NB4 (cell line): ENCODE data around the gene KLK14.
A peak's percentile ranks its signal among the peaks of the same experiment; 100 is the strongest.

Experiments used
- DNase-seq: peaks from one replicate; pipeline ENCODE4 v3.0.0; 2010; ENCODE audit warnings: low read depth
- H3K4me3 ChIP-seq: one replicate; pipeline ENCODE4 v1.5.1; 2011; ENCODE audit warnings: mild to moderate bottlenecking, low read depth, low read length, moderate library complexity
- MYC ChIP-seq: IDR thresholded peaks from 2 replicates; pipeline ENCODE4 v1.6.1; 2011; ENCODE audit warnings: low read depth, low read length
- POLR2A ChIP-seq: IDR thresholded peaks from 2 replicates; pipeline ENCODE4 v1.6.1; 2011; ENCODE audit warnings: mild to moderate bottlenecking; ENCODE audit not compliant: insufficient read length; ENCODE audit errors: extremely low read depth
- TF ChIP-seq, protein P1 (sequence below): IDR thresholded peaks from 2 replicates; pipeline ENCODE4 v1.6.1; 2011; ENCODE audit warnings: low read depth, low read length
- TF ChIP-seq, protein P2 (sequence below): IDR thresholded peaks from one replicate; pipeline ENCODE4 v1.5.1; 2012; ENCODE audit warnings: low read depth, low read length

KLK14 gene

DNA sequence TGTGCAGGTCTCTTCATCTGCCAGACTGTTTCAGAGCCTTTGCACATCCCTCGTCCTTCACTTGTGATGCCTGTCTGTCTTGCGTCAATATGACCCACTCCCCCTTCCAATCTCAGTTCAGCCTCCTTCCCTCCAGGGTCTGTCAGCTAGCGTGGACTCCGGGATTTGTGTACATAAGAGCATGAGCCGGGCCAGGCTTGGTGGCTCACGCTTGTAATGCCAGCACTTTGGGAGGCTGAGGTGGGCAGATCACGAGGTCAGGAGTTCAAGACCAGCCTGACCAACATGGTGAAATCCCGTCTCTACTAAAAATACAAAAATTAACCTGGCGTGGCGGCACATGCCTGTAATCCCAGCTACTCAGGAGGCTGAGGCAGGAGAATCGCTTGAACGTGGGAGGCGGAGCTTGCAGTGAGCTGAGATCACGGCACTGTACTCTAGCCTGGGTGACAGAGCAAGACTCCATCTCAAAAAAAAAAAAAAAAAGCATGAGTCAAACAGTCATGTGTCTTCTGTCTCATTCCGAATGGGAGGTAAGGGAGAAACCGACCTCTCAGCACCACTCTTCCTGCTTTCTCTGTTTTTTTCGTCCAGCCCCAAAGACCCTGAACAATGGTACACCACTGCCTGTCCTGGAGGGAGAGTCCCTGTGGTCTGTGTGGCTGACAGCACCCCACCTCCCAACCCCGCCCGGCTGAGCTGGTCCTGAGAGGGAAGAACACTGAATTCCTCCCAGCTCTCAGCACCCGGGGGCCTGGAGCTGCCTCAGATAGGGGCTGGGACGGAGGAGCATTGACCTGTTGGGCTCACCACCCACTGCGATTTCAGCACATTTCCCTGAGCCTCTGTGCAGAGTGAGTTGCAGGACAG lies 39.7 kb upstream of the KLK14 start:
- TF ChIP-seq, protein P1, sequence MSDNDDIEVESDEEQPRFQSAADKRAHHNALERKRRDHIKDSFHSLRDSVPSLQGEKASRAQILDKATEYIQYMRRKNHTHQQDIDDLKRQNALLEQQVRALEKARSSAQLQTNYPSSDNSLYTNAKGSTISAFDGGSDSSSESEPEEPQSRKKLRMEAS, result no peak
- TF ChIP-seq POLR2A (no peak), MYC (no peak)
- TF ChIP-seq, protein P2, sequence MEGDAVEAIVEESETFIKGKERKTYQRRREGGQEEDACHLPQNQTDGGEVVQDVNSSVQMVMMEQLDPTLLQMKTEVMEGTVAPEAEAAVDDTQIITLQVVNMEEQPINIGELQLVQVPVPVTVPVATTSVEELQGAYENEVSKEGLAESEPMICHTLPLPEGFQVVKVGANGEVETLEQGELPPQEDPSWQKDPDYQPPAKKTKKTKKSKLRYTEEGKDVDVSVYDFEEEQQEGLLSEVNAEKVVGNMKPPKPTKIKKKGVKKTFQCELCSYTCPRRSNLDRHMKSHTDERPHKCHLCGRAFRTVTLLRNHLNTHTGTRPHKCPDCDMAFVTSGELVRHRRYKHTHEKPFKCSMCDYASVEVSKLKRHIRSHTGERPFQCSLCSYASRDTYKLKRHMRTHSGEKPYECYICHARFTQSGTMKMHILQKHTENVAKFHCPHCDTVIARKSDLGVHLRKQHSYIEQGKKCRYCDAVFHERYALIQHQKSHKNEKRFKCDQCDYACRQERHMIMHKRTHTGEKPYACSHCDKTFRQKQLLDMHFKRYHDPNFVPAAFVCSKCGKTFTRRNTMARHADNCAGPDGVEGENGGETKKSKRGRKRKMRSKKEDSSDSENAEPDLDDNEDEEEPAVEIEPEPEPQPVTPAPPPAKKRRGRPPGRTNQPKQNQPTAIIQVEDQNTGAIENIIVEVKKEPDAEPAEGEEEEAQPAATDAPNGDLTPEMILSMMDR, result no peak
- H3K4me3 ChIP-seq, result no peak overlapping the region
- peak; percentile 61 for DNase-seq

DNA sequence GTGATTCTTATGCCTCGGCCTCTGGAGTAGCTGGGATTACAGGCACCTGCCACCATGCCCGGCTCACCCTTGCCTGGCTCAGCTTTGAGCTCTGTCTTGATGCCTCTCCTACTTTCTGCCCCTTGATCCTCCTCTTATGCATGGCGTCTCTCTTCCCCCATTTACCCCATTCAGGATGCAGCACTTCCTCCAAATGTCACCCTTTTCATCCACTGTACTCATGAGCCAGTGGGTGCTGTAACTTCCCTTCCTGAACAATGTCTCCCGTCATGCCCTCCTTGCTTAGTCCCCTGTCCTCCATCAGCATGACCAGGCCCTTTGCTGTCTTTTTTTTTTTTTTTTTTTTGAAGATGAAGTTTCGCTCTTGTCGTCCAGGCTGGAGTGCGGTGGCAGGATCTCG lies 38.6 kb upstream of the KLK14 start:
- TF ChIP-seq POLR2A, result no peak
- TF ChIP-seq, protein P1, result no peak
- TF ChIP-seq, protein P2, result no peak
- TF ChIP-seq MYC, result no peak
- no peak overlapping the region for H3K4me3 ChIP-seq
- no peak for DNase-seq

DNA sequence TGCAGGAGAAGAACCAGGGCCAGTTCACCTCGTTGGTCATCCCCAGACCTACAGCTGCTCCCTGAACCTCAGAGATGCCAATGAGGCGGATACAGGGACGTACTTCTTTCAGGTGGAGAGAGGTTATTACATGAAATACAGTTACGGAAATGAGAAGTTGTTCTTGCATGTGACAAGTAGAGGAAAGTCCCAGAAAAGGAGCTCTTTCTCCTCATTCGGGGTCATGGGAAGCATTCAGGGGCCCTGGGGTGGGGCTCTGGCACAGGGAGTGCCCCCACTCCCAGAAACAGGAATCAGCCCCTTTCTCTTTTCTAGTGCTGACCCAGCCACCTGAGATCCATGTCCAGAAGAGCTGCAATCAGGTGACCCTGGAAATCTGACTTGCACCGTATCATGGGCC lies 37.5 kb upstream of the KLK14 start:
- TF ChIP-seq, protein P2, result no peak
- TF ChIP-seq POLR2A (no peak), MYC (no peak)
- TF ChIP-seq, protein P1, result no peak
- no peak for DNase-seq

DNA sequence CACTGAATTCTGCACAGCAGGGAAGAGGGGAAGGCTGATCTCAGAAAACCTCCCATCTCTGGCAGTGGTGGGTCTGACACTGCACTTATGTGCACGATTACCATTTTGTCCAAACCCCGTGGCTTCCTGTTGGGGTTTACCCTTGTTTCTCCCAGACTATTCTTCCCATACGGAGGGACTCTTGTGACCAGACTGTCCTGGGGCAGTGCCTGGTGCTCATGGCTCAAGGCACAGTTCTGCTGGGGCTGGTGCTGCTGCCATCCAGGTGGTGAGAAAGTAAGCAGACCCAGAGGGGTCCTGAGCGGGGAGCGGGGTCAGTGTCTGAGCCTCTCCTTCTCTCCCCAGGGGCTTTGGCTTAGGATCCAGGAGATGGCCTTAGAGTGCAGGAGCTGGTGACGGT lies 36.9 kb upstream of the KLK14 start:
- DNase-seq, result no peak
- no peak overlapping the region for H3K4me3 ChIP-seq
- TF ChIP-seq, protein P2, result no peak
- TF ChIP-seq MYC (no peak), POLR2A (no peak)
- TF ChIP-seq, protein P1, result no peak

More for the DNA sequence above, 37.5 kb upstream of the KLK14 start:
- no peak overlapping the region for H3K4me3 ChIP-seq

DNA sequence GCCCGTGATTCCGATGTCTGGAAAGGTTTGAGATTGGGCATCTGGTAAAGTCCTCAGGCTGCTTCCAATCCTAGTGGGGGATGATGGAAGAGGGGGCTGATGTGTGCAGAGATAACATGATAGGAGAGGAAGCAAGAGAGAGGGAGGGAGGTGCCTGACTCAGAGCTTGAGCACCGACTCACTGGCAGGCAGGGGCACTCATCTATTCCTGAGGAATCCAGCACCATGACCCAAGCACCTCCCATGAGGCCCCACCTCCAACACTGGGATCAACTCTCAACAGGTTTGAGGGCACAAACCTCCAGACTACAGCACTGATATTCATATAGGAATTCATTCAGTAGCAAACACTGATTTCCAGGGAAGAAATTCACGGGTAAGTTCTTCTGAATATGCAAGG lies 36.4 kb upstream of the KLK14 start:
- H3K4me3 ChIP-seq, result no peak overlapping the region
- TF ChIP-seq MYC (no peak), POLR2A (no peak)
- TF ChIP-seq, protein P1, result no peak
- TF ChIP-seq, protein P2, result no peak
- DNase-seq, result no peak
